ENCODE measurements around the gene GPS1. TPM values are rescaled to one million over a fixed set of nuclear protein-coding genes. Genes with fewer than 3 reads are reported as not detected.

The GPS1 gene
- total and polyA plus RNA-seq, 9 of the 15 experiments (the other 6 are each of a cell fraction or from before 2014, with no cell fraction given), result 3.1 to 167 (median 69.9) TPM

- Histone ChIP-seq H4K20me1 (replicated peaks; ENCODE audit: control insufficient read depth, insufficient read depth, low read length) (0 out of 2 replicates have a peak, but pooled peaks cover 11% of the 10 kb centered on the region), H3K27me3 (ENCODE audit: control insufficient read depth in 2 of 2, insufficient read depth in 2 of 2, low read length in 2 of 2) (no peaks in the 10 kb centered on the region), H3K9me1 (ENCODE audit: control insufficient read depth, insufficient read depth, low read length) (no peaks in the 10 kb centered on the region), H3K27ac (ENCODE audit: extremely low read depth, low read depth, low read length) (peak overlapping the region; percentile 68; the same call in 2 of the 3 replicates), H3K79me2 (ENCODE audit: control insufficient read depth, insufficient read depth, low read length) (peaks cover 28% of the 10 kb centered on the region), H3K4me3 (peak overlapping the region; percentile 98), H3K9ac (ENCODE audit: insufficient read depth in 1 of 2, low read depth in 2 of 2, low read length in 2 of 2) (peak overlapping the region; percentile 80 to 97), H3K4me1 (replicated peaks in 1 of 2; ENCODE audit: control insufficient read depth in 2 of 2, insufficient read depth in 2 of 2, low read length in 2 of 2) (peaks cover 6 to 92% of the 10 kb centered on the region in 2 experiments; a peak in 3 of 5 replicates), H3K9me3 (replicated peaks; ENCODE audit: control insufficient read depth, insufficient read depth, low read depth, low read length) (no peaks in the 10 kb centered on the region), H3K4me2 (ENCODE audit: insufficient read depth, low read length) (peak overlapping the region; percentile 88), H3K36me3 (ENCODE audit: control insufficient read depth, insufficient read depth, low read length) (peaks cover 75% of the 10 kb centered on the region; the same call in 2 of the 3 replicates), H2AFZ (ENCODE audit: low read depth, low read length) (no peak overlapping the region)
- WGBS (ENCODE audit: insufficient coverage, low coverage, missing lambda C conversion rate), result 4% methylated on average over 19 of the region's 19 CpGs
- intact Hi-C loops (cut with micrococcal nuclease), result no loop called here
- no peak for FAIRE-seq
- POLR2A ChIA-PET, result interaction anchor here (0.6 to 1.0 kb wide), 4 partner anchors 46 to 730 kb away, joined by 3 read pairs; no protein-coding TSS in a partner anchor
- TF ChIP-seq FOXP1 (CRISPR knock-in tag; IDR thresholded peaks at IDR 0.05) (no peak), E2F6 (IDR thresholded peaks at IDR 0.05; ENCODE audit: borderline replicate concordance in 1 of 2, extremely low read depth in 1 of 2, insufficient read depth in 1 of 2, insufficient read length in 1 of 2, low read depth in 1 of 2, low read length in 1 of 2, poor library complexity in 1 of 2, severe bottlenecking in 1 of 2) (peak in 1 of 2 experiments; percentile 4), CHD2 (IDR thresholded peaks at IDR 0.05; ENCODE audit: low read depth, low read length) (no peak), KDM2B (CRISPR knock-in tag; IDR thresholded peaks at IDR 0.05) (no peak), ESRRB (CRISPR knock-in tag; IDR thresholded peaks at IDR 0.05; ENCODE audit: borderline replicate concordance) (no peak)
- BruUV-seq (replicated peaks), result no TSS peak
- CTCF ChIA-PET (ENCODE audit: low intra/inter-chr PET ratio), result no interaction called here
- in situ Hi-C loops (cut with MboI), result no loop called here
- no peak for ATAC-seq
- no peak for DNase-seq (ENCODE audit: extremely low read depth in 1 of 4, low spot score in 3 of 4)
Observed at GRCh38 chr17:82052638-82053059, 951 bp downstream of the GPS1 start.

Measured in K562 (cell line).